Epidermal melanocyte (primary cell): ENCODE measurements around the gene MYO3B.

Experiments
- DNase-seq: peaks from one replicate; pipeline ENCODE4 v3.0.0; 2011; ENCODE audit warnings: low spot score; ENCODE audit not compliant: insufficient read length

MYO3B gene

DNA sequence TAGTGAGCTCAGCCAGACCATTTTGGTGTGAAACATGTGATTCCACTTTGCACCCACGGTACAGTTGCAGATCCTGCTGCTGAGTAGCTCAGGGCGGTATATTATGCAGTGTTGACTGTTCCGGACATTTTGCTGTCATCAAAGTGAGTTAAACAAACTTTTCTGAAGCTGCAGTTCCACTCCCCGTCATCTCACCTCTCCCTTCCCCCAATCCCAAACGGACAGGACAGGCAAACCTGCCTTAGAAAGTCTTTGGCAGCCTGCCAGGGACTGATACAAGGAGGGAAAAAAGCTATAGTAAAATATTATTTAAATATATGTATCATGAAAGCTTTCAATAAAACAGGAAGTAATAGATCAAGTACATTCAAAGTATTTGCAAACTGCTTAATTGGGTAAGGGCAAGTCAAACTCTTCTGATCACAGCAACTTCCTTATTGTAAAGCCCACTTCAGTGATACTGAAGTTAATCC is 501.7 kb downstream of the MYO3B start:
- no peak for DNase-seq

DNA sequence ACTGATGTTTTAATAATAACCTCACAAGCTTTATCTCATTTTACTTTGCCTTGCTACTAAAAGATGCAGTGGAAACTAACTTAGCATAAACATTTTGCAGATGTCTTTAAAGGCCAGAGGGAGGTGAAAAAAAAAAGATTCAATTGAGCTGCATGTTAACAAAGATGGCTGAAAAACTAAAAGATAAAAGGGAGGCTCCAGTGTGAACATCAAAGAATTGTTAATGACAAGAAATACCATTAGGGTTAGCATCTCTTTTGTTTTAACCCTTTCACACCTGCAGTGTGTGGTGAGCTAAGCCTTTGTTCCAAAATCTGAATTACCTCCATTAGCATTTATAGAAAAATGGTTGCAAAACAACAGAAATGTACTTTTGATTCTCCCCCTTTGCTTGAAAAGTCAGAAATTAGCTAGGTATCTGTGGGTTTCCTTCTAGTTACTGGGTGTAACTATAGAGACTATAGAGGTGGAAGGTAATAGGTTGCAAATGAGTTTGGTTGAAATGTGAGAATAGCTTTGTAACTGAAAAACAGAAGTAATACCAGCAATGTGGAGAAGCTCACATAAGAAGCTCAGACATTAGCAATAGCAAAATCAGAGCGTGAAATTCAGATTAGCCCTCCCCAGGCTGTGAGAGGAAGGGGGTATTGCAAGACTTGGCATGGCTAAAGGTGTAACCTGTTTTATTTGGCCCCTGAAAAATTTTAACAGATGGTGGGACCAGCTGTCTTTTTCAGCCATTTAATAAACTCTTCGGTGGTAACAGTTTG is 502.4 kb downstream of the MYO3B start:
- no peak for DNase-seq

DNA sequence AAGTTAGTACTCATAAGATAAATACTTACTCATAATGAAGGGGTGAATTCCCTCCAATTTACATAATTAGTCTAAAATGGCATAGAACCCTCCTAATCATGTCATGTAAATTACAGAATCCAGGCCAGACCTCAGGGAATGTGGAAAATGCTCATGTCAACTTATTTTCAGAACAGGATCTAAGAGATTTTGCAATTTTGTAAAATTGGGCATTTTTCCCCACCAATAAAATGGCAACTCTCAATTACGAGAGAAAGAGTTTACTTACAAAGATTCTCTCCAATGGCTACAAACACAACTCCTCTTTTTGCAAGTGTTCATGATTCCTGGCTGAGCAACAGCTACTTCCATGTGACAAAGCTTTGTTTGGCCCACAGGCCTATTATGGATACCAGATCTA is 503.4 kb downstream of the MYO3B start:
- no peak for DNase-seq

DNA sequence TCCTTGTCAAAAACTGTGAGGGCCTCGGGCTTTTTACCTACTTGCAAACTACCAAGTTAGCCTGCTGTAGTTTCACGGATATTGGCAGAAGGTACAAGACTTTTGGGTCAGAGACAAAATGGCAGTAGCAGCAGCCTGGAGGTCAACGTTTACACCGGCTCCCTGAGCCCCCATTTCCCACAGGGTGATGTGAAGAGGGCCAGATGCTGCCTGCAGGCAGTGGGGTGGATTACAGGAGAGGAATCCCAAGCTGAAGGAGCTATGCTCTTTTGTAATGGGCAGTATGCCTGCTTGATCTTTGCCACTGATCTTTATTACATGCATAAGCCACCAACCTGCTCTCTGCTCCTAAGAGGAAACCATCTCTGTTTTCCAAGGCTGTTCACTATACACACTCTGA is 507.6 kb downstream of the MYO3B start:
- no peak for DNase-seq

DNA sequence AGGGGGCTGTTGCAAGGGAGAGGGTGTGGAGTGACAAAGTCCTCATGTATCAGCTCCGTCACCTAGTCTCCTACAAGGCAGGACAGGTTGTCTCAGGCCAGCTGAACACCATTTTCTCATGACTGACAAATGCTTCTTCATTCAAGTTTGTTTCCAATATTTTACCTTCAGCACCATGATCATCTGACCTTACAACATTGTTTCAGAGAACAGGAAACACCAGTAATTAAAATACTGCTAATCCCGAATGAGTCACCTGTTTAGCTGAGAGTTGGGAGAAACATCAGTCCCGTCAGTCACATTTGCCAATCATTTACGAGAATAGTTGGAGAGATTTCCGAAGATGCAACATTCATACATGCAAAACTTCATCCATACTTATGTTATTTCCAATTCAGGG is 511.5 kb downstream of the MYO3B start:
- no peak for DNase-seq

DNA sequence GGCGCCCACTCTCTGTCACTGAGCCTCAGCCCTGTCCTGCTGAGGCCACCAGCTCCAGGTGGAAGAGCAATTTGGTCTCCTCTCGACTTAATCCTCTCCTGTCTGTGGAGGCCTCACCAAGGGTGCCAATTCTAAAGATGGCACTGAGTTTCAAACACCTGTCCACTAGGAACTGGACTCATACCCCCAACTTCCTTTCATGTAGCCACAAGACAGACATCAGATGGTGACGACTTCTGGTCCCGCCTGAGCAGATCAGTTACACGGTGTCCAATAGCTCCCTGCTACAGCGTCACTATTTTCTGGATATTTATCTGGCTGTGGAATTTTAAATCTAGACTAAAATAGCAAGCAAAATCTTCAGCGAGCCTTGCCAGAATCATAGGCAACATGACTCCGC is 512.7 kb downstream of the MYO3B start:
- no peak for DNase-seq

DNA sequence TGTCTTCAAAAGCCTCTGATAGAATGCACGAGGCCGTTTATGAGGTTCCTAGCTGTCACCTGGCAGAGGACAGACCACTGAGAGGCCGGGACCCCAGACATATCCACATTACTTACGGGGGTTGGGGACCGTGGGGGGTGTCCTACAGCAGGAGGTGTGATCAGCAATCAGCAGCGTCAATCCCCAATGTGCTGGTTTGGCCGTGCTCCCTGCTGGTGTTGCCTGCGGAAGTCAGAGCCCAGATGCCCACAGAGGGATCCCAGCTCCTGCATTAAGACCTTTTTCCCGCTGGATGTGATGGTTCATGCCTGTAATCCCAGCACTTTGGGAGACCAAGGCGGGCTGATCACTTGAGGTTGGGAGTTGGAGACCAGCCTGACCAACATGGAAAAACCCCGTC is 516.4 kb downstream of the MYO3B start:
- no peak for DNase-seq

DNA sequence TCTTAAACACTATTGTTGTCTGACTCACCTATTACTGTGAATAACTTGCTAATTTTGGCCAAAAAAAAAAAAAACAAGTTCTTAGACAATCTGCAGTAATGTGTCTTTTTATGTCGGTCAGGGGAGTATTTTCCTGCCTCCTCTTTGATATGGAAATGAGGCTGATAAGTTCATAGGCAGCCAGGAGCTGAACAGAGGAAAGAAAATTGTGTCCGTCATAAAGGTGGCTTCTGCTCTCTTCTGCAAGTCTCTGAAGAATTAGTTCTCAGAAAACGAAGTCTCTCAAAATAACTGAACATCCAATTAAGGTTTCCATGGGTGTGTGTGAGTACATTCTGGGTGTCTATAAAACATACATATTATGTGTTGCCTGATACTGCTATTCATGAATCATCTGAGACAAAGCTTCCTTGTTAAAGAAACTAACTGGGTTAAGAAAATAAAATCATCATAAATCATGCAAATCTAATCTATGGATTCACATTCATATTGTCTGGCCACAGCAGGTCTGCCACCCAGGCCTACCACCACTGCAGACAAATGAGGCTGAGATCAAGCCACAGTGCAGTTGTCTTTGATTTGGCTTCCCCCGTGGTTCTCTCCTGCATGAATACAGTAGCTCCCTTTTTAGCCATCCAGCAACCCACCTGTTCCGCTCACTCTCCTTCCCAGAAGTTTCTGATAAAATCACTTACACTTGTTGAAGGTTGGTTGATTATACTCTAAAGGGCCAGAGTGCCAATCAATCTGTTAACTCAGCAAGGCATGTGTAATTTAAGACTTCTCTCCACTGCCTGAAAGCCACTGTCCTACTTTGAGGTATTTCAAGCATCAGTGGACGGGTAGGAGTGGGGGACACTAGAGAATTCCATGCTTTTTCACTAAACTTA is 517.8 kb downstream of the MYO3B start:
- no peak for DNase-seq

DNA sequence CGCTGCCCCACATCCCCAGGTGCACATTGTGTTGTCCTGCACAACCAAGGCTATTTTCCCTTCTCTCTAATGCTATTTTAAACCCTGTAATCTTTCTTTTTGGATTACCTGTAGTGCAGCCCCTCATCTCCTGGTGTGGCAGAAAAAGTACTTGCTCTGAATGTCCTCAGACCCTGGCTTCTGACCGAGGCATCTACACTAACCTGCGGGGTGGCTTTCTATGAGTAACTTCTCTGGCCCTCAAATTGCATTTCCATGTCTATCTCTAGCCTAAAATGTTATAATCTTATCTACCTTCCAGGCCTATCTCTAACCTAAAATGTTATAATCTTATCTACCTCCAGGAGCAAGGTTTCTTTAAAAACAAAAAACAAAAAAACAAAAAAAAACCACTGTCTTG is 519.0 kb downstream of the MYO3B start:
- no peak for DNase-seq

DNA sequence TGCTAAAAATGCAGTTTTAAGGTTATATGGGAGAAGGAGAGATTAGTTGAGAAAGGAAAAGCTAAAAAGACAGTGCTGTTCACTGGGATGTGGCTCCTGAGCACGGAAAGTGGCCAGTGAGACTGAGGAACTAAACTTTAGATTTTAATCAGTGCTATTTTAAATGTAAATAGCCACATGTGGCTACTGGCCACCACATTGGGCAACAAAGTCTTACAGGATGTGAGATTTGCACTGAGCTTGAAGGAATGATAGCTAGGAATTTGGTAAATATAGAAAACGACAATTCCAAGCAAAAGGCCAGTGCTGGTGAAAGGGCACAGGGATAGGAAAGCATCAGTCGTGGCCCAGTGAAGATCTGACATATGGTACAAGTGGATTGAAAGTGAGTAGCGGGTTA is 523.1 kb downstream of the MYO3B start:
- no peak for DNase-seq

DNA sequence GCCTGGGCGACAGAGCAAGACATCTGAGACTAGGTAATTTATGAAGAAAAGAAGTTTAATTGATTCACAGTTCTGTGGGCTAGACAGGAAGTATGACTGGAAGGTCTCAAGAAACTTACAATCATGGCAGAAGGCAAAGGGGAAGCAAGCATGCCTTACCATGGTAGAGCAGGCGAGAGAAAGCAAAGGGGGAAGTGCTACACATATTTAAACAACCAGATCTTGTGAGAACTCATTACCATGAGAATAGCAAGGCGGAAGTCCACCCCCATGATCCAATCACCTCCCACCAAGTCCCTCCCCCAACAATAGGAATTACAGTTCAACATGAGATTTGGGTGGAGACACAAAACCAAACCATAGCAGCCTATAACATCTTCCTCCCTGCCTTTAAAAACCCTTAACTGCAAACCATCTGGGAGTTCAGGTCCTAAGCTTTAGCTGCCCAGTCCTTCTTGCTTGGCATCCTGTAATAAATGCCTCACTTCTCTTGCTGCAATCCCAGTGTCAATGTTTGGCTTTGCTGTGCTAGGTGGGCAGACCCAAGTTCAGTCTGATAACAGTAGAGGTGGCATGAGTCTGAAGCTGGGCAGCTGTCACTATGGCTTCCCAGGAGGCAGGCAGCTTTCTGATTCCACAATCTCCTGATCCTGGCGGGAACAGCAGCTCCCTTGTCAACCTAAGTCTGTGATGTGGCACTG is 526.0 kb downstream of the MYO3B start:
- no peak for DNase-seq
